Neural cell (in vitro differentiated cells): ENCODE data around the gene TCN2. TPM values are rescaled to one million over a fixed set of nuclear protein-coding genes. Genes with fewer than 3 reads are reported as not detected.

Source experiments
- H2AFZ ChIP-seq: fragments of 200-600, 300-800 bp; sonication (generic), shearing (Covaris generic); 2 replicates; pipeline ENCODE4 v1.6.0; 2014; ENCODE audit warnings: low read depth, mild to moderate bottlenecking, antibody characterized with exemption, low read length, moderate library complexity
- H3F3A ChIP-seq: fragments of 200-600 bp; shearing (Covaris generic); 2 replicates; pipeline ENCODE4 v1.6.1; 2016; ENCODE audit warnings: mild to moderate bottlenecking, moderate library complexity, mixed read lengths, antibody characterized with exemption, low read length; ENCODE audit not compliant: insufficient read depth, poor library complexity, severe bottlenecking
- H3K27ac ChIP-seq: fragments of 200-600, 300-800 bp; sonication (generic), shearing (Covaris generic); 2 replicates; pipeline ENCODE4 v1.5.1; 2014; ENCODE audit warnings: mild to moderate bottlenecking, low read length, moderate library complexity
- H3K27me3 ChIP-seq: fragments of 300-800, 200-600 bp; sonication (generic), shearing (Covaris generic); 2 replicates; pipeline ENCODE4 v1.6.0; 2014; ENCODE audit warnings: mild to moderate bottlenecking, low read depth, low read length, moderate library complexity; ENCODE audit not compliant: insufficient read depth
- H3K36me3 ChIP-seq: fragments of 300-800, 200-600 bp; sonication (generic), shearing (Covaris generic); 2 replicates; pipeline ENCODE4 v1.5.1; 2014; ENCODE audit warnings: mild to moderate bottlenecking, antibody characterized with exemption, low read length, moderate library complexity; ENCODE audit not compliant: insufficient read depth
- H3K4me2 ChIP-seq: fragments of 300-800, 200-600 bp; sonication (generic), shearing (Covaris generic); 2 replicates; pipeline ENCODE4 v1.6.0; 2014; ENCODE audit warnings: mild to moderate bottlenecking, low read length
- H3K4me3 ChIP-seq: fragments of 300-800, 200-600 bp; sonication (generic), shearing (Covaris generic); 2 replicates; pipeline ENCODE4 v1.5.1; 2014; ENCODE audit warnings: mild to moderate bottlenecking, low read length, moderate library complexity
- H3K79me2 ChIP-seq: fragments of 200-600 bp; shearing (Covaris generic); replicated peaks from 2 replicates; pipeline ENCODE4 v1.6.0; 2014; ENCODE audit warnings: mild to moderate bottlenecking, low read length, moderate library complexity; ENCODE audit not compliant: insufficient read depth
- H3K9ac ChIP-seq: fragments of 300-800, 200-600 bp; sonication (generic), shearing (Covaris generic); 2 replicates; pipeline ENCODE4 v1.6.1; 2016; ENCODE audit warnings: mild to moderate bottlenecking, low read length, mixed read lengths
- H3K9me2 ChIP-seq: fragments of 200-600 bp; shearing (Covaris generic); 2 replicates; pipeline ENCODE4 v1.6.1; 2016; ENCODE audit warnings: mild to moderate bottlenecking, low read length, mixed read lengths; ENCODE audit not compliant: insufficient read depth
- H3K9me3 ChIP-seq: fragments of 200-600, 300-800 bp; sonication (generic), shearing (Covaris generic); 2 replicates; pipeline ENCODE4 v1.6.1; 2016; ENCODE audit warnings: mild to moderate bottlenecking, mixed run types, low read length, moderate library complexity, mixed read lengths
- H4K20me1 ChIP-seq: fragments of 200-600 bp; shearing (Covaris generic); 2 replicates; pipeline ENCODE4 v1.6.1; 2016; ENCODE audit warnings: mild to moderate bottlenecking, mixed run types; ENCODE audit not compliant: insufficient read depth
- CTCF ChIP-seq: fragments of 450-650 bp; IDR thresholded peaks from 2 replicates; pipeline ENCODE4 v1.5.1; 2014; ENCODE audit warnings: antibody characterized with exemption, mild to moderate bottlenecking, moderate library complexity; ENCODE audit not compliant: poor library complexity, severe bottlenecking
- EP300 ChIP-seq: fragments of 450-650 bp; conservative IDR thresholded peaks from 2 replicates; pipeline ENCODE4 v1.6.1; 2014; ENCODE audit warnings: antibody characterized with exemption, mild to moderate bottlenecking, moderate library complexity; ENCODE audit not compliant: poor library complexity, severe bottlenecking
- EZH2 ChIP-seq: fragments of 200-600, 300-800 bp; shearing (Covaris generic), sonication (generic); IDR thresholded peaks from 2 replicates; pipeline ENCODE4 v1.6.1; 2014; ENCODE audit warnings: antibody characterized with exemption, low read length, borderline replicate concordance, mild to moderate bottlenecking; ENCODE audit not compliant: insufficient read depth, poor library complexity, severe bottlenecking
- MXI1 ChIP-seq: fragments of 450-650 bp; conservative IDR thresholded peaks from 2 replicates; pipeline ENCODE4 v1.6.1; 2014; ENCODE audit warnings: antibody characterized with exemption, mild to moderate bottlenecking; ENCODE audit not compliant: poor library complexity, severe bottlenecking
- POLR2AphosphoS5 ChIP-seq: IDR thresholded peaks from 2 replicates; pipeline ENCODE4 v1.6.1; 2012
- RAD21 ChIP-seq: fragments of 450-650 bp; conservative IDR thresholded peaks from 2 replicates; pipeline ENCODE4 v1.6.1; 2014; ENCODE audit warnings: antibody characterized with exemption, mild to moderate bottlenecking, moderate library complexity
- REST ChIP-seq: IDR thresholded peaks from 2 replicates; pipeline ENCODE4 v1.6.1; 2012; ENCODE audit warnings: borderline replicate concordance
- SMC3 ChIP-seq: fragments of 450-650 bp; conservative IDR thresholded peaks from 2 replicates; pipeline ENCODE4 v1.6.1; 2014; ENCODE audit warnings: antibody characterized with exemption, mild to moderate bottlenecking, moderate library complexity; ENCODE audit not compliant: poor library complexity
- TAF1 ChIP-seq: IDR thresholded peaks from 2 replicates; pipeline ENCODE4 v1.6.1; 2012; ENCODE audit warnings: low read depth
- polyA plus RNA-seq: library from polyadenylated mRNA; depleted of rRNA; stranded (reverse); fragments of >200 nt; gene quantifications from 2 replicates; pipeline ENCODE4 v1.2.3, GENCODE V29; 2014

Gene TCN2
- polyA plus RNA-seq, 1 donor from 2014 or later = 13.0 TPM

GRCh38 chr22:30598986-30599385, 8.0 kb upstream of the TCN2 start:
- H3K27me3 ChIP-seq = no peaks in the 10 kb centered on the region
- no peak overlapping the region for H3K4me2 ChIP-seq
- no peaks in the 10 kb centered on the region for H3F3A ChIP-seq
- no peaks in the 10 kb centered on the region for H3K79me2 ChIP-seq
- H2AFZ ChIP-seq = no peak overlapping the region
- no peaks in the 10 kb centered on the region for H3K36me3 ChIP-seq
- no peaks in the 10 kb centered on the region for H3K9me2 ChIP-seq
- TF ChIP-seq POLR2AphosphoS5 = no peak
- no peak overlapping the region for H3K27ac ChIP-seq
- no peak overlapping the region for H3K4me3 ChIP-seq
- H3K9me3 ChIP-seq = no peaks in the 10 kb centered on the region
- no peaks in the 10 kb centered on the region for H4K20me1 ChIP-seq
- H3K9ac ChIP-seq = no peak overlapping the region

- no peaks in the 10 kb centered on the region for H3F3A ChIP-seq
- H4K20me1 ChIP-seq = no peaks in the 10 kb centered on the region
- H3K9me3 ChIP-seq = no peaks in the 10 kb centered on the region
- no peak overlapping the region for H2AFZ ChIP-seq
- no peak overlapping the region for H3K4me3 ChIP-seq
- no peak overlapping the region for H3K4me2 ChIP-seq
- no peaks in the 10 kb centered on the region for H3K79me2 ChIP-seq
- H3K27ac ChIP-seq = peak overlapping the region; percentile 40
- TF ChIP-seq EP300 (peak; percentile 45), CTCF (no peak)
- H3K27me3 ChIP-seq = no peaks in the 10 kb centered on the region
- peak overlapping the region; percentile 2 for H3K9ac ChIP-seq
- no peaks in the 10 kb centered on the region for H3K36me3 ChIP-seq
- H3K9me2 ChIP-seq = no peaks in the 10 kb centered on the region
Observed at GRCh38 chr22:30600921-30601320, 6.1 kb upstream of the TCN2 start.

GRCh38 chr22:30601464-30601863, 5.5 kb upstream of the TCN2 start:
- H3K9ac ChIP-seq = peak overlapping the region; percentile 2
- no peaks in the 10 kb centered on the region for H3K9me2 ChIP-seq
- peak overlapping the region; percentile 40 for H3K27ac ChIP-seq
- no peaks in the 10 kb centered on the region for H3K9me3 ChIP-seq
- no peaks in the 10 kb centered on the region for H3K79me2 ChIP-seq
- no peaks in the 10 kb centered on the region for H4K20me1 ChIP-seq
- no peaks in the 10 kb centered on the region for H3K36me3 ChIP-seq
- H3K4me3 ChIP-seq = no peak overlapping the region
- no peak overlapping the region for H2AFZ ChIP-seq
- H3K27me3 ChIP-seq = no peaks in the 10 kb centered on the region
- TF ChIP-seq EZH2 = no peak
- TF ChIP-seq REST = no peak
- TF ChIP-seq EP300 = no peak
- TF ChIP-seq TAF1 = no peak
- no peak for TF ChIP-seq MXI1
- TF ChIP-seq RAD21 = no peak
- no peak for TF ChIP-seq CTCF
- no peak for TF ChIP-seq SMC3
- TF ChIP-seq POLR2AphosphoS5 = no peak
- H3F3A ChIP-seq = no peaks in the 10 kb centered on the region
- no peak overlapping the region for H3K4me2 ChIP-seq
